CD4-positive, alpha-beta T cell treated with Interleukin-1 beta for 1 hour (primary cell): ENCODE results near the gene ZAR1L.

Source experiments
- DNase-seq, 2 donors: peaks; one replicate each; pipeline ENCODE4 v3.0.0-alpha.2; 2020 to 2022

ZAR1L gene

GRCh38 chr13:32254416-32254815, 60.7 kb downstream of the ZAR1L start:
- no peak for DNase-seq

- no peak for DNase-seq
Measured at GRCh38 chr13:32253911-32254399, 61.2 kb downstream of the ZAR1L start.
